Measurements from ENCODE around the gene GSTM4. TPM values are rescaled to one million over a fixed set of nuclear protein-coding genes. Genes with fewer than 3 reads are reported as not detected.

Gene GSTM4
- total RNA-seq, 4 donors from 2014 or later, result 64.9 to 104 (median 94.8) TPM

- in situ Hi-C loops (cut with MboI; ENCODE audit: low pct_ligation_motif_present in 1 of 4, low pct_unique_long_range_greater_than_20kb in 1 of 4, low sequenced_read_pairs in 3 of 4) (loop anchor here (5.0 to 25.0 kb wide), 5 partner anchors 112 to 337 kb away; partner anchors contain the start of genes AHCYL1 (in 3 of the 4) and EPS8L3 (in 1 of the 4)), intact Hi-C loops (cut with DNase I; ENCODE audit: low total_unique reads) (loop anchor here (10.0 kb wide), 1 partner anchor 334 kb away; the partner anchor contains the start of gene AHCYL1)
- H3K36me3 ChIP-seq, result no peaks in the 10 kb centered on the region
- H3K4me1 ChIP-seq, result peaks cover 7 to 9% (median 8%) of the 10 kb centered on the region in 4 donors
- H3K27me3 ChIP-seq, result no peaks in the 10 kb centered on the region
- 89 to 90% methylated on average over 2 to 3 of the region's 3 CpGs for WGBS, 2 donors (ENCODE audit: low coverage in 1 of 2)
- H3K27ac ChIP-seq, result no peak overlapping the region
- H3K4me3 ChIP-seq, result no peak overlapping the region
- H3K9me3 ChIP-seq, result no peaks in the 10 kb centered on the region
- no peak for DNase-seq
- TF ChIP-seq POLR2AphosphoS5 (IDR thresholded peaks at IDR 0.05), result no peak
Observed at GRCh38 chr1:109650609-109651008, 5.3 kb upstream of the GSTM4 start.

- in situ Hi-C loops (cut with MboI; ENCODE audit: low pct_ligation_motif_present in 1 of 4, low pct_unique_long_range_greater_than_20kb in 1 of 4, low sequenced_read_pairs in 3 of 4), result loop anchor here (5.0 to 25.0 kb wide), 5 partner anchors 110 to 335 kb away; partner anchors contain the start of genes AHCYL1 (in 3 of the 4) and EPS8L3 (in 1 of the 4)
- peaks cover 7 to 14% (median 10%) of the 10 kb centered on the region in 4 donors for H3K4me1 ChIP-seq
- DNase-seq, result no peak
- H3K36me3 ChIP-seq, result no peaks in the 10 kb centered on the region
- 46 to 50% methylated on average over 2 of the region's 2 CpGs for WGBS, 2 donors (ENCODE audit: low coverage in 1 of 2)
- no peak overlapping the region for H3K4me3 ChIP-seq
- no peaks in the 10 kb centered on the region for H3K27me3 ChIP-seq
- H3K27ac ChIP-seq, result no peak overlapping the region
- TF ChIP-seq POLR2AphosphoS5 (IDR thresholded peaks at IDR 0.05) (no peak), POLR2A (IDR thresholded peaks at IDR 0.05) (no peak), EP300 (IDR thresholded peaks at IDR 0.05; ENCODE audit: low read depth) (no peak), CTCF (IDR thresholded peaks at IDR 0.05) (no peak)
- H3K9me3 ChIP-seq, result no peaks in the 10 kb centered on the region
- intact Hi-C loops (cut with DNase I; ENCODE audit: low total_unique reads), result loop anchor here (10.0 kb wide), 1 partner anchor 332 kb away; the partner anchor contains the start of gene AHCYL1
Observed at GRCh38 chr1:109652402-109652801, 3.5 kb upstream of the GSTM4 start.

DNA sequence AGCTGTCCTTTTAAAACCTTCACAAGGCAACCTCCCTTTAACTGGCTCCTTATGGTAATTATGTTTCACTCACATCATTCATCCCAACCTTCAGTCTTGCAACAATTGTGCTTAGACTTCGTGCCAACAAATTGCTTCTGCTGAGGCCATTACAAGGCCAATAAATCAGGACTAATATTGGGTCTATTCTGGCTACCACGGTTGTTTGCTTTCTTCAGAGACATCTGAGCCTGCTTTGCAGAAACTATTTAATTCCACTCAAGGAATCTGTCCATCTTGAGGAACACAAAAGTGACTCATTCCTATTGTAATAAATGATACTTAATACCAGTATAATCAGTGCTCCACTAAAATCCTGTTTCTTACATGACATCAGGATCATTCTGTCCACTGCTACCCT, 2.6 kb upstream of the GSTM4 start:
- H3K27ac ChIP-seq, result no peak overlapping the region
- no peaks in the 10 kb centered on the region for H3K27me3 ChIP-seq
- peaks cover 7 to 14% (median 10%) of the 10 kb centered on the region in 4 donors for H3K4me1 ChIP-seq
- H3K36me3 ChIP-seq, result no peaks in the 10 kb centered on the region
- no peaks in the 10 kb centered on the region for H3K9me3 ChIP-seq
- DNase-seq, result no peak
- intact Hi-C loops (cut with DNase I; ENCODE audit: low total_unique reads) (loop anchor here (10.0 kb wide), 1 partner anchor 331 kb away; the partner anchor contains the start of gene AHCYL1), in situ Hi-C loops (cut with MboI; ENCODE audit: low pct_ligation_motif_present in 1 of 4, low pct_unique_long_range_greater_than_20kb in 1 of 4, low sequenced_read_pairs in 3 of 4) (loop anchor here (5.0 to 25.0 kb wide), 5 partner anchors 109 to 334 kb away; partner anchors contain the start of genes AHCYL1 (in 3 of the 4) and EPS8L3 (in 1 of the 4))
- TF ChIP-seq POLR2AphosphoS5 (IDR thresholded peaks at IDR 0.05) (no peak), POLR2A (IDR thresholded peaks at IDR 0.05) (no peak), EP300 (IDR thresholded peaks at IDR 0.05; ENCODE audit: low read depth) (no peak), CTCF (IDR thresholded peaks at IDR 0.05) (no peak)
- WGBS, 2 donors (ENCODE audit: low coverage in 1 of 2), result 64 to 75% methylated on average over 2 of the region's 2 CpGs
- no peak overlapping the region for H3K4me3 ChIP-seq

DNA sequence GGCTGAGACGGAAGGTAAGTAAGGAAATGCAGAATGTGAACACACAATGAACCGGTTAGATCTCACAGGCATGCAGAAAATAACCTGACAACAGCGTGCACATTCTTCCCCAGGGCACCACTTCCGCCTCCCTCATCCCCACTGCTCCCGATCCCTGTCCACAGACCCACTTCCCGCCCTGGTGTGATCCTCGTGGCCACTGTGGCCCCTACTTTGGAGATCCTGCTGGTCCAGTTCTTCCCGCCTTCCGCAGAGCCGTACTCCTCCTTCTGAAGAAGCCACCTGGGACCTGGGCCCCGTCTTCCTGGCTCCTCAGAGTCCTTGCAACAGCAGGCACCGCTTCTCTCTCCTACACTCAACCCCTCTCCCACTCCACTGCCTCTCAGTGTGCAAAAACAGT, 1.4 kb upstream of the GSTM4 start:
- intact Hi-C loops (cut with DNase I; ENCODE audit: low total_unique reads), result loop anchor here (10.0 kb wide), 1 partner anchor 330 kb away; the partner anchor contains the start of gene AHCYL1
- H3K4me3 ChIP-seq, result no peak overlapping the region
- in situ Hi-C loops (cut with MboI; ENCODE audit: low pct_ligation_motif_present in 1 of 4, low pct_unique_long_range_greater_than_20kb in 1 of 4, low sequenced_read_pairs in 3 of 4), result loop anchor here (5.0 to 25.0 kb wide), 5 partner anchors 108 to 333 kb away; partner anchors contain the start of genes AHCYL1 (in 3 of the 4) and EPS8L3 (in 1 of the 4)
- no peak for DNase-seq
- no peaks in the 10 kb centered on the region for H3K9me3 ChIP-seq
- 89 to 95% methylated on average over 7 to 12 of the region's 12 CpGs for WGBS, 2 donors (ENCODE audit: low coverage in 1 of 2)
- H3K36me3 ChIP-seq, result no peaks in the 10 kb centered on the region
- H3K27ac ChIP-seq, result peak overlapping the region in 1 of 4 donors; percentile 85
- no peaks in the 10 kb centered on the region for H3K27me3 ChIP-seq
- TF ChIP-seq EP300 (IDR thresholded peaks at IDR 0.05; ENCODE audit: low read depth), result no peak
- TF ChIP-seq POLR2AphosphoS5 (IDR thresholded peaks at IDR 0.05), result no peak
- no peak for TF ChIP-seq POLR2A (IDR thresholded peaks at IDR 0.05)
- TF ChIP-seq CTCF (IDR thresholded peaks at IDR 0.05), result no peak
- peaks cover 7 to 14% (median 10%) of the 10 kb centered on the region in 4 donors for H3K4me1 ChIP-seq
